K562 (cell line): ENCODE results near the gene COPS6.

Experiments
- CTCF ChIP-seq, 3 experiments: IDR thresholded peaks in 2 of 3; conservative IDR thresholded peaks in 1 of 3; 2 replicates each; pipeline ENCODE4 v1.5.1; 2011 to 2012; ENCODE audit warnings: low read length in 3 of 3, mild to moderate bottlenecking in 3 of 3, control low read depth in 2 of 3, improper control_type of control experiment in 1 of 3, inconsistent platforms in 1 of 3, low read depth in 1 of 3, mixed read lengths in 1 of 3, moderate library complexity in 1 of 3; ENCODE audit not compliant: insufficient read depth in 2 of 3
- EP300 ChIP-seq: IDR thresholded peaks from 2 replicates; pipeline ENCODE4 v1.6.1; 2012; ENCODE audit warnings: low read length, improper control_type of control experiment
- MXI1 ChIP-seq: IDR thresholded peaks from 2 replicates; pipeline ENCODE4 v1.6.1; 2011; ENCODE audit warnings: low read depth, mild to moderate bottlenecking, improper control_type of control experiment, low read length
- POLR2A ChIP-seq: fragments of 450-650 bp; conservative IDR thresholded peaks from 2 replicates; pipeline ENCODE4 v1.6.1; 2016
- SOX6 ChIP-seq: fragments of 450-650 bp; IDR thresholded peaks from 2 replicates; pipeline ENCODE4 v1.6.1; 2014; ENCODE audit warnings: mild to moderate bottlenecking
- SP2 ChIP-seq: IDR thresholded peaks from 2 replicates; pipeline ENCODE4 v1.6.1; 2011; ENCODE audit warnings: mild to moderate bottlenecking, low read depth, low read length, moderate library complexity; ENCODE audit not compliant: poor library complexity, severe bottlenecking; ENCODE audit errors: extremely low read depth
- ZNF232 ChIP-seq: sonication (generic); formaldehyde crosslinking; IDR thresholded peaks from 2 replicates; pipeline ENCODE4 v1.8.0; 2022; ENCODE audit warnings: mild to moderate bottlenecking, missing genetic modification reagents
- ZNF512 ChIP-seq: IDR thresholded peaks from 2 replicates; pipeline ENCODE4 v1.6.1; 2016; ENCODE audit warnings: missing genetic modification characterization, missing compliant biosample characterization

- TF ChIP-seq SP2 = no peak
- no peak for TF ChIP-seq EP300
- no peak for TF ChIP-seq MXI1
- TF ChIP-seq ZNF512 = no peak
- TF ChIP-seq ZNF232 (CRISPR knock-in tag) = no peak
- no peak for TF ChIP-seq CTCF (IDR thresholded peaks at IDR 0.05 in 2 of 3, conservative IDR thresholded peaks at IDR 0.05 in 1 of 3; ENCODE audit: insufficient read depth in 2 of 3, low read depth in 1 of 3, low read length in 3 of 3)
- TF ChIP-seq SOX6 = no peak
- TF ChIP-seq POLR2A = no peak; the same call in 1 of the 2 replicates
Observed at GRCh38 chr7:100065452-100066186, 23.1 kb upstream of the COPS6 start.
